Measurements from ENCODE around the gene RIC8B. TPM values are rescaled to one million over a fixed set of nuclear protein-coding genes. Genes with fewer than 3 reads are reported as not detected.

Gene RIC8B
- total RNA-seq, 4 donors from 2014 or later: 10.5 to 19.5 (median 16.6) TPM

DNA sequence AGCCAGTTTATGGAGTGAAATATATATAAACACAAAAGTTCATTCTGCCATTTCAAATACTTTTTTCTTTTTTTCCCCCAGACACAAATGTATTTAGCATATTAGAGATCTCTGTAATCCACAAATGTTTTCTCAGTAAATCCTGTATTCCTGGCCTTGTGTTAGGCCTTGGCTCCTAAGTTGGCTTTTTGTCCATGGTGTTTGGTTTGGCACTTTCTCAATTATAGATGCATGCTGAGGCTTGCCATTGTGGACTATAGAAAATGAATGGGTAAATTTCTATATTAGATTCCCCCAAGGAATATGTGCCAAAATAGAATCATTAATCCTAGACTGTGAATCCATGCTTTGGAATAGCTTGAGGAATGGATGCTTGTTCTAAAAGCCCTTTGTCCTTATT lies 17.0 kb downstream of the RIC8B start:
- no peaks in the 10 kb centered on the region for H3K27me3 ChIP-seq
- H3K9me3 ChIP-seq: no peaks in the 10 kb centered on the region
- H3K4me1 ChIP-seq: peaks cover 0 to 4% (median 0%) of the 10 kb centered on the region in 4 donors
- no peak overlapping the region for H3K4me3 ChIP-seq
- no peak overlapping the region for H3K27ac ChIP-seq
- no peak for DNase-seq
- intact Hi-C loops (cut with DNase I; ENCODE audit: low total_unique reads) (no loop called here), in situ Hi-C loops (cut with MboI; ENCODE audit: low pct_ligation_motif_present in 1 of 4, low pct_unique_long_range_greater_than_20kb in 1 of 4, low sequenced_read_pairs in 3 of 4) (no loop called here)
- peaks cover 0 to 7% (median 2%) of the 10 kb centered on the region in 4 donors for H3K36me3 ChIP-seq
- TF ChIP-seq POLR2A (IDR thresholded peaks at IDR 0.05) (no peak), EP300 (IDR thresholded peaks at IDR 0.05; ENCODE audit: low read depth) (no peak), POLR2AphosphoS5 (IDR thresholded peaks at IDR 0.05) (no peak), CTCF (IDR thresholded peaks at IDR 0.05) (no peak)

DNA sequence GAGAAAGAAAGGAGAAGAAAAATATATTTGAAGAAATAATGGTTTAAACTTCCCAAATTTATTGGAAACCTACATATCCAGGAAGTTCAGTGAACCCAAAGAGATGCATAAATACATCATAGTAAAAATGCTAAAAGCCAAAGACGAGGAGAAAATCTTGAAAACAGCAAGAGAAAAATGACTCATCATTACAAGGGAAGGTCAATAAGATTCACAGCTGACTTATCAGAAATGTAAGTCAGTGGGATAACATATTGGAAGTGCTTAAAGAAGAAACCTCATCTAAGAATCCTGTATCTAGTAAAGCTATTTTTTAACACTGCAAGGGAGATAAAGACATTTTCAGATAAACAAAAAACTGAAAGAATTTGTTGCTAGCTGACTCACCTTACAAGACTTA lies 19.9 kb downstream of the RIC8B start:
- no peaks in the 10 kb centered on the region for H3K9me3 ChIP-seq
- TF ChIP-seq EP300 (IDR thresholded peaks at IDR 0.05; ENCODE audit: low read depth): no peak
- TF ChIP-seq CTCF (IDR thresholded peaks at IDR 0.05): no peak
- no peak for TF ChIP-seq POLR2AphosphoS5 (IDR thresholded peaks at IDR 0.05)
- TF ChIP-seq POLR2A (IDR thresholded peaks at IDR 0.05): no peak
- 76 to 83% methylated on average over 1 of the region's 1 CpG for WGBS, 2 donors (ENCODE audit: low coverage in 1 of 2)
- peaks cover 0 to 4% (median 0%) of the 10 kb centered on the region in 4 donors for H3K4me1 ChIP-seq
- no peak overlapping the region for H3K4me3 ChIP-seq
- H3K27ac ChIP-seq: no peak overlapping the region
- H3K27me3 ChIP-seq: no peaks in the 10 kb centered on the region
- DNase-seq: no peak
- peaks cover 0 to 7% (median 2%) of the 10 kb centered on the region in 4 donors for H3K36me3 ChIP-seq
- in situ Hi-C loops (cut with MboI; ENCODE audit: low pct_ligation_motif_present in 1 of 4, low pct_unique_long_range_greater_than_20kb in 1 of 4, low sequenced_read_pairs in 3 of 4) (no loop called here), intact Hi-C loops (cut with DNase I; ENCODE audit: low total_unique reads) (no loop called here)

- intact Hi-C loops (cut with DNase I; ENCODE audit: low total_unique reads) (no loop called here), in situ Hi-C loops (cut with MboI; ENCODE audit: low pct_ligation_motif_present in 1 of 4, low pct_unique_long_range_greater_than_20kb in 1 of 4, low sequenced_read_pairs in 3 of 4) (no loop called here)
- WGBS, 2 donors (ENCODE audit: low coverage in 1 of 2): 40 to 41% methylated on average over 1 of the region's 1 CpG
- no peak for DNase-seq
- no peak overlapping the region for H3K4me3 ChIP-seq
- H3K27me3 ChIP-seq: no peaks in the 10 kb centered on the region
- peaks cover 0 to 10% (median 0%) of the 10 kb centered on the region in 4 donors for H3K4me1 ChIP-seq
- TF ChIP-seq POLR2A (IDR thresholded peaks at IDR 0.05) (no peak), POLR2AphosphoS5 (IDR thresholded peaks at IDR 0.05) (no peak), EP300 (IDR thresholded peaks at IDR 0.05; ENCODE audit: low read depth) (no peak), CTCF (IDR thresholded peaks at IDR 0.05) (no peak)
- no peaks in the 10 kb centered on the region for H3K9me3 ChIP-seq
- H3K27ac ChIP-seq: no peak overlapping the region
- peaks cover 0 to 9% (median 0%) of the 10 kb centered on the region in 4 donors for H3K36me3 ChIP-seq
Observed at GRCh38 chr12:106801167-106801708, 26.8 kb downstream of the RIC8B start.

DNA sequence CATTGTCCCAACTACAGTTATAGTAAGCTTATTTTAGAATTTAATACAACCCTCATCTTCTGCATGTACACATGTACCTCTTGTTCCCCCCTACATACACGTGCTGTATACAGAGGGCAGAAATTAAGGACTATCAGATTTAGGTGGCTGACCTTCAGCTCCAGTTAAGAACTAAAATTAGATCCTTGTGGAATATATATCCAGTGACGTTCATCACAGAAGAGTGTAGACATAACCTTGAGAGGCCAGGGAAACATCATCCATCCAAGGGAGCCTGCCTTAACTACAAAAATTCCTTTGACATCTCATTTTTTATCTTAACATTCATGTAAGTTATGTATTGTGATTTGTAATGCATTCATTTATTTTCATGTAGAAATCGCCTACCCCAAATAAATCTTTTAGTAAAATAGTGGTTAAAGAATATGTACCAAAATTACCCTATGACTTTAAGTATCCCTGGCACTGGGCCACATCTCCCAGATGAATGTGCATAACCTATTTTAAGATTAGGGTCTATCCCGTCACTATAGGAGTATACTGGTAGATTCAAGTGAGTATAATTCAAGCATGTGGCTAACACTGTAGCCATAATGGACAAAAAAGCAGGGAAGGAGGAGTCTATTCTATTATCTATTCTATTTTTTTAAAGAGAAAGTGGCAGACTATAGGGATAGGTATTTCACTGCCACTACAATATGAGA lies 27.5 kb downstream of the RIC8B start:
- in situ Hi-C loops (cut with MboI; ENCODE audit: low pct_ligation_motif_present in 1 of 4, low pct_unique_long_range_greater_than_20kb in 1 of 4, low sequenced_read_pairs in 3 of 4): no loop called here
- intact Hi-C loops (cut with DNase I; ENCODE audit: low total_unique reads): no loop called here
- H3K36me3 ChIP-seq: peaks cover 0 to 9% (median 0%) of the 10 kb centered on the region in 4 donors
- H3K27ac ChIP-seq: no peak overlapping the region
- TF ChIP-seq EP300 (IDR thresholded peaks at IDR 0.05; ENCODE audit: low read depth) (no peak), POLR2A (IDR thresholded peaks at IDR 0.05) (no peak), POLR2AphosphoS5 (IDR thresholded peaks at IDR 0.05) (no peak), CTCF (IDR thresholded peaks at IDR 0.05) (no peak)
- no peaks in the 10 kb centered on the region for H3K27me3 ChIP-seq
- DNase-seq: no peak
- WGBS, 2 donors (ENCODE audit: low coverage in 1 of 2): 81 to 84% methylated on average over 4 of the region's 4 CpGs
- peaks cover 0 to 10% (median 0%) of the 10 kb centered on the region in 4 donors for H3K4me1 ChIP-seq
- no peak overlapping the region for H3K4me3 ChIP-seq
- H3K9me3 ChIP-seq: no peaks in the 10 kb centered on the region

Data from transverse colon (tissue), 4 donors.